Caco-2 (cell line): ENCODE measurements around the gene DIS3L2. TPM values are rescaled to one million over a fixed set of nuclear protein-coding genes. Genes with fewer than 3 reads are reported as not detected.

Experiments used
- BruUV-seq: library from RNA; stranded (reverse); fragments of 400-500 nt; replicated peaks from 2 replicates; lab custom pipeline; 2021; lab: Mats Ljungman, UMichigan
- CTCF ChIA-PET: fragments of 300-600 bp; sonication (Branson Sonifier 250); formaldehyde crosslinking; loops from one replicate; lab custom pipeline; 2022; ENCODE audit warnings: antibody characterized with exemption; lab: Charles Lee
- POLR2A ChIA-PET: fragments of 300-600 bp; sonication (Branson Sonifier 250); formaldehyde crosslinking; loops from one replicate; lab custom pipeline; 2022; ENCODE audit warnings: antibody characterized with exemption; lab: Charles Lee
- DNase-seq, 2 experiments: peaks; one replicate each; pipeline versions ENCODE4 v3.0.0 to v3.0.0-alpha.2; 2020 to 2022
- H3K27me3 ChIP-seq: replicated peaks from 2 replicates; pipeline ENCODE4 v1.6.0; 2011; ENCODE audit warnings: low read length; ENCODE audit not compliant: control insufficient read depth, insufficient read depth
- H3K36me3 ChIP-seq: 2 replicates; pipeline ENCODE4 v1.5.1; 2011; ENCODE audit warnings: low read length; ENCODE audit not compliant: control insufficient read depth, insufficient read depth
- H3K4me1 ChIP-seq: fragments of 250-450 bp; sonication (Bioruptor Pico); 2 replicates; pipeline ENCODE4 v1.5.1; 2020; ENCODE audit warnings: mild to moderate bottlenecking
- H3K4me3 ChIP-seq: 2 replicates; pipeline ENCODE4 v1.5.1; 2011; ENCODE audit warnings: low read depth, mild to moderate bottlenecking, control low read depth, low read length
- H3K9me3 ChIP-seq: fragments of 250-450 bp; sonication (Bioruptor Pico); 2 replicates; pipeline ENCODE4 v1.5.1; 2020; ENCODE audit warnings: mild to moderate bottlenecking, moderate library complexity
- H3K27ac Mint-ChIP-seq: one replicate; pipeline ENCODE4 v1.8.0; 2022; ENCODE audit warnings: mixed read lengths; ENCODE audit not compliant: unreplicated experiment
- H3K27me3 Mint-ChIP-seq: one replicate; pipeline ENCODE4 v1.8.0; 2022; ENCODE audit warnings: mixed read lengths; ENCODE audit not compliant: insufficient read depth, unreplicated experiment
- H3K36me3 Mint-ChIP-seq: one replicate; pipeline ENCODE4 v1.8.0; 2022; ENCODE audit warnings: mild to moderate bottlenecking, mixed read lengths; ENCODE audit not compliant: insufficient read depth, unreplicated experiment
- H3K4me1 Mint-ChIP-seq: one replicate; pipeline ENCODE4 v1.8.0; 2022; ENCODE audit warnings: low read depth, mixed read lengths; ENCODE audit not compliant: unreplicated experiment
- H3K4me3 Mint-ChIP-seq: one replicate; pipeline ENCODE4 v1.8.0; 2022; ENCODE audit warnings: mild to moderate bottlenecking, moderate library complexity, mixed read lengths; ENCODE audit not compliant: unreplicated experiment
- H3K9me3 Mint-ChIP-seq: one replicate; pipeline ENCODE4 v1.8.0; 2022; ENCODE audit warnings: mixed read lengths; ENCODE audit not compliant: unreplicated experiment
- intact Hi-C: fragments of 100-400 bp; cut with micrococcal nuclease; formaldehyde crosslinking; loops from one replicate; pipeline ENCODE4 v1.10.0; 2022; ENCODE audit not compliant: unreplicated experiment
- total RNA-seq: library from RNA; stranded (reverse); gene quantifications from 2 replicates; pipeline ENCODE4 v1.2.3, GENCODE V29; 2022
- TF ChIP-seq, protein P1 (sequence below), 2 experiments: fragments of 200-600 bp in 1 of 2; IDR thresholded peaks; 1 replicate in 1 of 2; 2 replicates in 1 of 2; pipeline versions ENCODE4 v1.5.1 to v1.8.0; 2011 to 2022; ENCODE audit warnings: antibody characterized with exemption in 1 of 2, control low read depth in 1 of 2, inconsistent platforms in 1 of 2, low read depth in 1 of 2, low read length in 1 of 2, mild to moderate bottlenecking in 1 of 2, moderate library complexity in 1 of 2; ENCODE audit not compliant: insufficient read depth in 1 of 2, severe bottlenecking in 1 of 2, unreplicated experiment in 1 of 2

DIS3L2 gene
- total RNA-seq, 1 experiment from 2014 or later: 15.5 TPM

DNA sequence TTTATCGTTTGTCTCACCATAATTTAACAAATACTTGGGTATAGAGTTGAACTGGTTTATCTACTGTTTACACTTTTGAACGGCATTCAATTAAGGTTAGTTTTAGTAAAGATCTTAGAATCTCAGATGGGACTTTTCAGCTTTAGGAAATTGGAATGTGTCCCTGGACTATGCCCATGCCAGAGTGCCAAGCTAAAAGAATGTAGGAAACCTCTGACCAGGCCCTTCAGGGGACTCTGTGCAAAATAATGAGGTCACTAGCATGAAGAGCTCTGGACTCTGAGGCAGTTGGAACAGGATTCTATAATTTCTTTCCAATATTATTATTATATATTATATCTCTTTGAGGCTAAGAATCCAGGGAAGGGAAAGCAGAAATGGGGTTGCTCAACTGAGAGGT, 13.5 kb downstream of the DIS3L2 start:
- TF ChIP-seq, protein P1, sequence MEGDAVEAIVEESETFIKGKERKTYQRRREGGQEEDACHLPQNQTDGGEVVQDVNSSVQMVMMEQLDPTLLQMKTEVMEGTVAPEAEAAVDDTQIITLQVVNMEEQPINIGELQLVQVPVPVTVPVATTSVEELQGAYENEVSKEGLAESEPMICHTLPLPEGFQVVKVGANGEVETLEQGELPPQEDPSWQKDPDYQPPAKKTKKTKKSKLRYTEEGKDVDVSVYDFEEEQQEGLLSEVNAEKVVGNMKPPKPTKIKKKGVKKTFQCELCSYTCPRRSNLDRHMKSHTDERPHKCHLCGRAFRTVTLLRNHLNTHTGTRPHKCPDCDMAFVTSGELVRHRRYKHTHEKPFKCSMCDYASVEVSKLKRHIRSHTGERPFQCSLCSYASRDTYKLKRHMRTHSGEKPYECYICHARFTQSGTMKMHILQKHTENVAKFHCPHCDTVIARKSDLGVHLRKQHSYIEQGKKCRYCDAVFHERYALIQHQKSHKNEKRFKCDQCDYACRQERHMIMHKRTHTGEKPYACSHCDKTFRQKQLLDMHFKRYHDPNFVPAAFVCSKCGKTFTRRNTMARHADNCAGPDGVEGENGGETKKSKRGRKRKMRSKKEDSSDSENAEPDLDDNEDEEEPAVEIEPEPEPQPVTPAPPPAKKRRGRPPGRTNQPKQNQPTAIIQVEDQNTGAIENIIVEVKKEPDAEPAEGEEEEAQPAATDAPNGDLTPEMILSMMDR (IDR thresholded peaks at IDR 0.05; ENCODE audit: insufficient read depth in 1 of 2, low read depth in 1 of 2, low read length in 1 of 2, severe bottlenecking in 1 of 2, unreplicated experiment in 1 of 2): no peak
- Histone ChIP-seq H3K9me3 (no peaks in the 10 kb centered on the region), H3K36me3 (no peaks in the 10 kb centered on the region), H3K4me1 (no peaks in the 10 kb centered on the region), H3K27me3 (no peaks in the 10 kb centered on the region), H3K4me3 (no peak overlapping the region)
- ChIA-PET CTCF (no interaction called here), POLR2A (no interaction called here)
- Mint-ChIP-seq H3K4me3 (no peak overlapping the region), H3K36me3 (no peaks in the 10 kb centered on the region), H3K4me1 (no peaks in the 10 kb centered on the region), H3K9me3 (no peaks in the 10 kb centered on the region), H3K27ac (no peak overlapping the region), H3K27me3 (no peaks in the 10 kb centered on the region)
- DNase-seq: no peak
- BruUV-seq: no TSS peak
- intact Hi-C loops: no loop called here

DNA sequence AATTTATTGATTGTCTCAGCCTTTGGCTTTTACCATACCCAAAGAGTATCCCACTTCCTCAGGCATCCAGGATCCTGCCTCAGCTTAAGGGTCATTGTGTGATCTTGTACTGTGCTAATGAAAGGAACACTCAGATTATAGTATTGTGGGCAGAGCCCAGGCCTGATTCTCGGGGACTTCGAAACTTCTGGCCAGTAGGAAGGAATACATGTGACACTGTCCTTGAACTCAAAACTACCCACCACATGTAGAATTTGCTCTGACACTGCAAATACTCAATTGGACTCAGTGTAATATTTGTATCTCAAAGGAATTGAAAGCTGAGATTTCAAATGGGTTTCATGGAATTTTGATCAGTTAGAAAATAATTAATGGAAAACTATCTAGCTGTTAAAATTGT, 15.9 kb downstream of the DIS3L2 start:
- TF ChIP-seq, protein P1 (IDR thresholded peaks at IDR 0.05; ENCODE audit: insufficient read depth in 1 of 2, low read depth in 1 of 2, low read length in 1 of 2, severe bottlenecking in 1 of 2, unreplicated experiment in 1 of 2): no peak
- DNase-seq: no peak
- Mint-ChIP-seq H3K9me3 (no peaks in the 10 kb centered on the region), H3K4me1 (no peaks in the 10 kb centered on the region), H3K4me3 (no peak overlapping the region), H3K27ac (no peak overlapping the region), H3K36me3 (no peaks in the 10 kb centered on the region), H3K27me3 (no peaks in the 10 kb centered on the region)
- intact Hi-C loops: no loop called here
- no peaks in the 10 kb centered on the region for H3K27me3 ChIP-seq
- H3K4me1 ChIP-seq: no peaks in the 10 kb centered on the region
- POLR2A ChIA-PET: no interaction called here
- no peaks in the 10 kb centered on the region for H3K36me3 ChIP-seq
- CTCF ChIA-PET: no interaction called here
- H3K4me3 ChIP-seq: no peak overlapping the region
- no peaks in the 10 kb centered on the region for H3K9me3 ChIP-seq
- BruUV-seq: no TSS peak

DNA sequence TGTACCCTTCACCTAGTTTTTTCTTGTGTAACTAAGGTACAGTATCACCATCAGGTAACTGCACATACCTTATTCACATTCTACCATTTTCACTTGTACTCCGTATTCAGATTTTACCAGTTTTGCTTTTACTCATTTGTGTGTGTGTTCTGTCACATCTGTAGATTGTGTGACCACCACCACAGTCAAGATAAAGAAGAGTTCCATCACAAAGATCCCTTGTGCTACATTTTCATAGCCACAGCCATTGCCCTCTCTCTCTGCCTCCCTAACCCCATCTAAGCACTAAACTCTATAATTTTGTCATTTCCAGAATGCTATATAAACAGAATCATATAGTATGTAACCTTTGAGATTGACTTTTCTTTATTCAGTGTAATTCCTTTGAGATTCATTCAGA, 23.5 kb downstream of the DIS3L2 start:
- H3K27ac Mint-ChIP-seq: no peak overlapping the region
- no TSS peak for BruUV-seq
- CTCF ChIA-PET: no interaction called here

More for the DNA sequence above, 23.5 kb downstream of the DIS3L2 start:
- Mint-ChIP-seq H3K4me3 (no peak overlapping the region), H3K27me3 (no peaks in the 10 kb centered on the region), H3K9me3 (no peaks in the 10 kb centered on the region), H3K36me3 (no peaks in the 10 kb centered on the region), H3K4me1 (no peaks in the 10 kb centered on the region)
- H3K4me1 ChIP-seq: no peaks in the 10 kb centered on the region
- DNase-seq: no peak
- no peaks in the 10 kb centered on the region for H3K9me3 ChIP-seq
- POLR2A ChIA-PET: no interaction called here
- intact Hi-C loops: no loop called here
- no peak overlapping the region for H3K4me3 ChIP-seq
- TF ChIP-seq, protein P1 (IDR thresholded peaks at IDR 0.05; ENCODE audit: insufficient read depth in 1 of 2, low read depth in 1 of 2, low read length in 1 of 2, severe bottlenecking in 1 of 2, unreplicated experiment in 1 of 2): no peak
- no peaks in the 10 kb centered on the region for H3K36me3 ChIP-seq
- H3K27me3 ChIP-seq: no peaks in the 10 kb centered on the region
